ENCODE results near the gene RFX3. TPM values are rescaled to one million over a fixed set of nuclear protein-coding genes. Genes with fewer than 3 reads are reported as not detected.

RFX3 gene
- total RNA-seq, 1 experiment from 2014 or later: 2.5 TPM

GRCh38 chr9:3285365-3286161, 240.2 kb downstream of the RFX3 start:
- DNase-seq (ENCODE audit: low read depth): no peak

GRCh38 chr9:3282365-3282764, 243.4 kb downstream of the RFX3 start:
- no peak for DNase-seq (ENCODE audit: low read depth)

GRCh38 chr9:3281399-3281798, 244.4 kb downstream of the RFX3 start:
- DNase-seq (ENCODE audit: low read depth): no peak

GRCh38 chr9:3277200-3277599, 248.6 kb downstream of the RFX3 start:
- DNase-seq (ENCODE audit: low read depth): no peak

- no peak for DNase-seq (ENCODE audit: low read depth)
These were observed 254.2 kb downstream of the RFX3 start for GRCh38 chr9:3271581-3271980.

GRCh38 chr9:3271157-3271556, 254.6 kb downstream of the RFX3 start:
- DNase-seq (ENCODE audit: low read depth): no peak

GRCh38 chr9:3268223-3268622, 257.6 kb downstream of the RFX3 start:
- DNase-seq (ENCODE audit: low read depth): no peak

- no peak for DNase-seq (ENCODE audit: low read depth)
These were observed 262.1 kb downstream of the RFX3 start for GRCh38 chr9:3263698-3264097.

- no peak for DNase-seq (ENCODE audit: low read depth)
These were observed 262.8 kb downstream of the RFX3 start for GRCh38 chr9:3262826-3263529.

GRCh38 chr9:3261484-3261883, 264.3 kb downstream of the RFX3 start:
- no peak for DNase-seq (ENCODE audit: low read depth)

GRCh38 chr9:3256571-3257330, 269.1 kb downstream of the RFX3 start:
- DNase-seq (ENCODE audit: low read depth): no peak

GRCh38 chr9:3251309-3251708, 274.5 kb downstream of the RFX3 start:
- DNase-seq (ENCODE audit: low read depth): no peak

- DNase-seq (ENCODE audit: low read depth): no peak
These were observed 275.1 kb downstream of the RFX3 start for GRCh38 chr9:3250741-3251140.

GRCh38 chr9:3247211-3247610, 278.6 kb downstream of the RFX3 start:
- DNase-seq (ENCODE audit: low read depth): no peak

- DNase-seq (ENCODE audit: low read depth): no peak
These were observed 279.6 kb downstream of the RFX3 start for GRCh38 chr9:3246241-3246640.

- DNase-seq (ENCODE audit: low read depth): no peak
These were observed 280.7 kb downstream of the RFX3 start for GRCh38 chr9:3244963-3245653.

GRCh38 chr9:3243683-3244082, 282.1 kb downstream of the RFX3 start:
- DNase-seq (ENCODE audit: low read depth): no peak

GRCh38 chr9:3241290-3241689, 284.5 kb downstream of the RFX3 start:
- DNase-seq (ENCODE audit: low read depth): no peak

GRCh38 chr9:3240656-3241268, 285.0 kb downstream of the RFX3 start:
- DNase-seq (ENCODE audit: low read depth): peak; percentile 52

GRCh38 chr9:3239240-3239639, 286.6 kb downstream of the RFX3 start:
- DNase-seq (ENCODE audit: low read depth): no peak

- DNase-seq (ENCODE audit: low read depth): no peak
These were observed 287.6 kb downstream of the RFX3 start for GRCh38 chr9:3238236-3238635.
